Dermis microvascular lymphatic vessel endothelial cell (primary cell): ENCODE data around the gene ATOH1. TPM values are rescaled to one million over a fixed set of nuclear protein-coding genes. Genes with fewer than 3 reads are reported as not detected.

Experiments used
- DNase-seq, 2 donors: peaks; one replicate each; pipeline versions ENCODE4 v3.0.0 to v3.0.0-alpha.2; 2010; ENCODE audit warnings: low read depth in 2 of 2
- total RNA-seq: library from RNA; depleted of rRNA; stranded (reverse); fragments of >200 nt; gene quantifications from 2 replicates; pipeline ENCODE4 v1.2.1, GENCODE V29; 2014

The ATOH1 gene
- total RNA-seq, 1 donor from 2014 or later, result not detected

DNA sequence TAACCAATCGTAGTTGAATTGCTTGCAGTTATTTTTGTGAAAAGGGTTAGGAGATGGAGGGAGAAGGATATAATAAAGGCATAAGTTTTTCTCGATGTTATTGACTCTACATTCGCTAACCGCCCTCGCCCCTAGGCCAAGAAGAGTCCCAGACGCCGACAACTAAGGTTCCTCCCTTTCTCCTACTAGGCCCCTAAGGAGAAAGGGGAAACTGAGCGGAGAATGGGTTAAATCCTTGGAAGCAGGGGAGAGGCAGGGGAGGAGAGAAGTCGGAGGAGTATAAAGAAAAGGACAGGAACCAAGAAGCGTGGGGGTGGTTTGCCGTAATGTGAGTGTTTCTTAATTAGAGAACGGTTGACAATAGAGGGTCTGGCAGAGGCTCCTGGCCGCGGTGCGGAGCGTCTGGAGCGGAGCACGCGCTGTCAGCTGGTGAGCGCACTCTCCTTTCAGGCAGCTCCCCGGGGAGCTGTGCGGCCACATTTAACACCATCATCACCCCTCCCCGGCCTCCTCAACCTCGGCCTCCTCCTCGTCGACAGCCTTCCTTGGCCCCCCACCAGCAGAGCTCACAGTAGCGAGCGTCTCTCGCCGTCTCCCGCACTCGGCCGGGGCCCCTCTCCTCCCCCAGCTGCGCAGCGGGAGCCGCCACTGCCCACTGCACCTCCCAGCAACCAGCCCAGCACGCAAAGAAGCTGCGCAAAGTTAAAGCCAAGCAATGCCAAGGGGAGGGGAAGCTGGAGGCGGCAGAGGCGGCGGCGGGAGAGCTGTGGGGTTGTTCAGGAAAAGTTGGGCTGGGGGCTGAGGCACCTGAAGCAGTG is 5.9 kb downstream of the ATOH1 start:
- DNase-seq, result no peak

DNA sequence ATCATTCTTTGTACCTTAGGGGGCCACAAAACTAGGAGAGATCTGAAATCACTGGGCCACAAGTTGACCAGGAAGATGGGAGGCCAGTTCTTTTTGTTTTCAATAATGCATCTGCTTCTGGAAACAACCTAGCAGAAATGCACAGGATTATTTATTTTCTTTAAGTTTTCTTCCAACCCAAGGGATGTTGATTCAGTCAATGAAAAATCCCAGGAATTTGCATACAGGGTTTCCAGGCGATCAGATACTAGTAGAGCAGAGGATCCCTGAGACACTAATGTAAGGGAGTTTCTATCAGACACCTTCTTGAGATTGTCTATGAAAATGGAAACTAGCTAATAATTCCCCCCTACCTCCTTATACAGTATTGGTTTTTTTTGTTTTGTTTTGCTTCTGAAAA is 7.4 kb downstream of the ATOH1 start:
- DNase-seq, result no peak

DNA sequence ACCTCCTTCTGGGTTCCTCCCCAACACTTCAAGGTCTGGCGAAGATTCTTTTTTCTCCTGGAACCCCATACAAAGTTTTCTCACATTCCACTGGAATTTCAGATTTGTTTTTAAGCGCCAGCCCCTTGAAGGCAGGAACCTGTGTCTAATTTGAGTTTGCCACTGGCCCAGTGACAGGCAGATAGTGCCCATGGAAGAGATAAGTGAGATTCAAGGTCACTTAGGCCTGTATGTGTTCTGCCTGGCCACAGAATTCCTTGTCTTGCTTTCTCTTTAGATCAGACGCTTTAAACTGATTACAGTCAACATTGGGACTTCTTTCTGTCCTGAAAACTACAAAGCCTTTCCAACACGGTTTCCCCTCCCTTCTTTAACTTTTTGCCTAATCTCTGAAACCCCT is 11.2 kb downstream of the ATOH1 start:
- no peak for DNase-seq

DNA sequence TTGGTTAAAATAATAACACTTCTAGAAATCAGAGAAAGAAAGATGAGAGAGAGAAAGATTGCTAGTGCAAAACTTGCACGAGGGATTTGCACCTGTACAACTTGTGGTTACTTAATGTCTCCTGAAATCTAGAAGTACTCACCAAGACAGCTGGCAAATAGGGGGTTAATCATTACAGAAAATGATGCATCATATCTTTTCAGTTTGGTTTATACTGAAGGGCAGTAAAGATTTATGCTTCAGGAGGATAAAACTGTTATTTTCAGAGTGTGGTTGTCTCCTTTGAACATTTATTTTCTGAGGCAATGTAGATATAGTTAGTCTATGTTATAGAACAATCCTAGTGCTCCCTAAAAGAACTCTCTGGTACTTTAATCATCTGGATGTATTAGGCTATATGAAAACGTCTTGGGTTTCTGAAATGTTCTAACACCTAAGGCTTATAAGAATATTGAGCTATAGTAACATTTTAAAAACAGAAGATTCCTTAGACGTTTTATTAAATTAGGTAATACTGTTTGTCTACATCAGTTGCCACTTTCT is 13.3 kb downstream of the ATOH1 start:
- DNase-seq, result no peak

DNA sequence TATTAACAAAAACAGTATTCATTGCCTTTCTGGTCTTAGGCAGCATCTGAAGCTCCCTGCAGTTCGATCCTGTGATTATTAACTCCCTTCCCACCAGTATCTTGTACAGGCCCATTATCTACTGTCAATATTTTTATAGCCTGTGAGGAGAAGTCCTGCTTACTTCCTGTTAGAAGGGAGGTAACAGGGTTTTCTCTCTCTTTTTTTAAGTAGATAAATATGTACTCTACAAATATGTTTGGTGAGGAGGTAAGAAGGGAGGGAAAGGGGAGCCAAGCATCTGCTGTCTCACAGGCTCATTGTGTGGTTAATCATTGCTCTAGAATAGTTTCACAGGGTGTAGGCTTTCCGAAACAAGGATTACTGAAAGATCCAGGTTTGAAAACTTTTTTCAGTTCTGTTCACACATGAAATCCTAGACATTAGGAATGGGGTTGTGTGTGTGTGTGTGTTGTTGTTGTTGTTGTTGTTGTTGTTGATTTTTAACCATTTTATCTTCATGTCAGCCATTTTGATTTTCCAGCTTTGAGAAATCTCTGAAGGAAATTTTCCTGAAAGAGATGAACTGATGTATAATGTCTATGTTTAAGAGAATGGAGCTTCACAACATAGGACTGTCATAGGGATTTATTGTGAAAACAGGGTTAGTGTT is 14.2 kb downstream of the ATOH1 start:
- no peak for DNase-seq

DNA sequence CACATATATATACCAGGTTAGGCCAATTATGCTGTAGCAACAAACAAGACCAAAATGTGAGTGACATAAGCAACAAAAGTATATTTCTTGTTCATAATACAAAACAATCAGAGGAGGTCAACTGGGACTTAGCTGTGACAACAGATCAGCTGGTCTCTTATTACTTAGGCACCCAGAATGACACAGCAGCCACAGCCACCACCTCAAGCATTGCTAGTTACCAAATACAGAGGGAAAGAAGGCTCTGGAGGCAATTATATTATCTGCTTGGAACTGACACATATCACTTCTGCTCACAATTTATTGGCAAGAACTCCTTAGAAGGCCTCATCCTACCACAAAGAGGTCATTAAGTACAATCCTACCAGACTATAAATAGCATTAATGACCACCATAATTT is 15.2 kb downstream of the ATOH1 start:
- no peak for DNase-seq

DNA sequence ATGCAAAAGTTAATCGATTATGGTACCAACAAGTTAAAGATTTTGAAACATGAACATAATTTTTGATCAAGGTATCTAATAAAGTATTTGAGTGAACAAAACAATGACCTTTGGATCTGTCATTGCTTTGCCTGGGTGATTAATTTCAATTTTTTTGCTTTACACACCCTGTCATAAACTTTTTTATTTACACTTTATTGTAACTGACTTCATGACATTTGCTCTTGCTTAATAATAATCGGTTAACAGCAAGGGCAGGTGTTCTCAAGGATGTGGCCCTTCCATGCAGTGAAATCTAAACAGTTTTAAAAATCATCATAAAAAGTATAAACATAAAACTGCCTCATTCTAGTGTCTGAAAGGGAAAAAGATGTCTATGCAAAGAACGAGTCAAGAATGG is 24.1 kb downstream of the ATOH1 start:
- no peak for DNase-seq

DNA sequence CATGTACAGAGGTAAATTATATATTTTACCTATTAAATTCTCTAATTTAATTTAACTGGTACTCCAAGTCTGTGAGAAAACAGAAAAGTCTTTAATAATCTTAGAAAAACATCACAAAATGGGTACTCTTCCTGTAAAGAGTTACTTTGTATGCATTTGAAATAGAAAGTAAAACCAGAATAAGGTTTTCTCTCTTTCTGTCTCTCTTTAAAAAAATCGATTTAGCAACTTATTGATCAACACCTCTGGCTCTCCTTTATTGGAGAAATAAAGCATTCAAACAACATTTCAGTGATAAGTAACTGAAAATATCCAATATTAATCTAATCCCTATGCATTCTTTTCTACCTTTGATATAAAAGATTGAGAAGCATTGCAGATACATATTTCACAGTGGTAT is 27.4 kb downstream of the ATOH1 start:
- DNase-seq, result no peak

DNA sequence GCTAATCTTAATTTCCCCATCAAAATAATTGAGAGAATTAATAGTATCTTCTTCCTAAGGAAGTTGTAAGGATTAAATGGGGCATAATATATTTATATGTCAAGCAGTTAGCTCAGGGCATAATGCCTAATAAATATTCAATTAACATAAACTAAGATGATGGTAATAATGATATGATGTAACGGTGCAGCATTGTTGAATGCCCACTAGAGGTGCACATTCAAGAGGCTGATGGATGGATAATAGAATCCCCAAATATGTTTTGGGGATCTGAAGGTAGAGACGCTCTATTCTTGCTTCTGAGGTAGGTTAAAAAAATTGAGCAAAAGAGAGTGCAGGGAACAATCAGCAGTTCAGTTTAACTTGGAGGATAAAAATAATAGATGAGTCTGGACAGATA is 37.1 kb downstream of the ATOH1 start:
- no peak for DNase-seq

DNA sequence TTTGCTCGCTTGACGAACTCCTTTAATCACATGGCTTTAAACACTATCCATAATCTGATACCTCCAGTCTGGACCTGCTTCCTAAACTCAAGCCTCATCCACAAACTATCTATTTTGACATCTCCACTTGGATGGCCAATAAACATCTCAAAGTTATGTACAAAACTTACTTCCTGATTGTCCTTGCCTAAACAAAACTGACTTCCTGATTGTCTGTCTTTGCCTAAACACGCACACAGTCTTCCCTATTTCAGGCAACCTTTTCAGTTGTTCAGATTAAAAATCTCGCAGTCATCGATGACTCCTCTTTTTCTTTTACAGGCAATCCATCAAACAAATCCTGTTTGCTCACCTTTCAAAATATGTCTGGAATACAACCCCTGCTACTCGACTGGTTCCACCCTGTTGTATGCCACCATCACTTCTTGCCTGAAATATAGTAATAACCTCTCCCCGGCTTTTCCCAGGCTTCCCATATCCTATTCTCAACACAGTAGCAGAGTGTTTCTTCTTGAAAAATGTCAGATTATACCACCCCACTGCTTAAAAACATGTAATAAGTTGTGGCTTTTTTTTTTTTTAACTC is 39.0 kb downstream of the ATOH1 start:
- no peak for DNase-seq

DNA sequence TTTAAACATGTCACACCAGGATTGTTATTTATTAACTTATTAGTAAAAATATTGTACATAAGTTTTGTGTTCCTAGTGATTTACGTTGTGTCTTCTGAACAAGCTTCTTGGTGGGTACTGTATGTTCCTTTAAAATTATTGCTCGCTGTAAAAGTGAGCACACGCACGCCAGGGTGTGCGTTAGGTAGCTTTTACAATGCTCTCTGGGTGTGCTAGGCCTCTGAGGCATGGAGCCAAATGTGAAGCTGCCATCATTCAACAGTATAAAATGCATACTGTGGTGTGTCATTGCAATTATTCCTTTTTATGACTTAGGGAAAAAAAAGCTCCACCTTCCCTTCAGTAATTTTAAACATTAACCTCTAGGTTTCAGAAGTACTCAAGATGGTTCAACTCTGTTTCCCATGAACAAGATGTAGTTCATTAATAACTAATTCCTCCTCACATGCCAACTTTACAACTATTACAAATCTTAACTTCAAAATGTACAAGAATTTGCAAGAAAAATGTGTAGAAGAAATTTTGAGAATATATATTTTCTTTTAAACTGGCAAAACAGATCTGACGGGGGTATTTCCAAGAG is 42.4 kb downstream of the ATOH1 start:
- DNase-seq, result no peak

DNA sequence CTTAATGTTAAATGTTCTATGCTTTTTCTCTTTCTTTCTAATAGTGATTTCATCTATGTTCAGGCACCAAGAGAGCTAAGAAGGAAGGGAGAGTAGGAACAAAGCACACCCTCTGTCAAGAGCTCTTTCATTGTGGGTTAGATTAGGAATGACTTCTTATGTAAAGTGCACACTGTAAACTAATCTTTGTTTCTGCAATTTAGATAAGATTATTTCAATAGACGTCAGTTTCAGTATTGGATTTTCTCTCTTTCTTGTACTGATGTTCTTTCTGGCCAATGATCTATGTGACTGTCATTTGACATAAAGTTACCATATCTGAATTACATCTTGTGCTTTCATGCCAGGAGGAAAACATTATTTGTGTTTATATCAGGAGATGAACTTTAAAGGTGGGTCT is 48.2 kb downstream of the ATOH1 start:
- no peak for DNase-seq

DNA sequence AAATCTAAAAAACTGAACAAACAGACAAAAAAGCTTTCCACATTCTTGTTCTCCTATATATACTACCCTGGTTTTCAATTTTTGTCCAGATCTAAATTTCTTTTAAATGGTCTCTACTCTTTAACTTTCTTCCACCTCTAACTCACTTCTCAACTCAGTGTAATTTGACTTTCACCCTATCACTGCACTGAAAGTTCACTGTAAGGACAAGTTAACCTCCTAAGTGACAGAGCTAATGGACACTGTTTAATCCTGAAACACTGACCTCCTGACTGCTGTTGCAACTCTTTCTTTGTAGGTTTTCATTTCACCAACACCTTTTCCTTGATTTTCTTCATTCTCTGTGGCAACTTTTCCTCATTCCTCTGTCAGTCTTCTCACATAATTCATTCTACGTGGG is 50.0 kb downstream of the ATOH1 start:
- DNase-seq, result no peak

DNA sequence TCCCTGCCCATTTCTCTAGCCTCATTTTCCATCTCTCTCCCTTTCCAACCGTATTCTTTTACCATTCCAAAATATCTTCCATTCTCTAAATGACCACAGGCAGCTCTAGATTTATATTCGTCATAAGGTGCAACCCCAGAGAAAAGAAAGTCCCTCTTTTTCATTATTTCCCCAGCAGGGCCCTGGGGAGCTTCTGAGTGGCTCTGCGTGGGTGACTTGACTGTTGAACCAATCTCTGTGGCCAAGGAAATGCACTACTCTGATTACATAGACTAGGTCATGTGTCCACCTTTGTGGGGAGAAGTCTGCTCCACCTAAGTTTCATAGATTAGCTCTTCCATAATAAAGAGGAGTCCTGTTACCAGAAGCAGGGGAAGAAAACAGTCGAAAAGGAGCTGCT is 51.4 kb downstream of the ATOH1 start:
- no peak for DNase-seq
